ENCODE data around the gene CACNA1I. TPM values are rescaled to one million over a fixed set of nuclear protein-coding genes. Genes with fewer than 3 reads are reported as not detected.

Gene CACNA1I
- total and polyA plus RNA-seq, 2 donors (not counting 3 experiments of a cell fraction or from before 2014, with no cell fraction given) = not detected

DNA sequence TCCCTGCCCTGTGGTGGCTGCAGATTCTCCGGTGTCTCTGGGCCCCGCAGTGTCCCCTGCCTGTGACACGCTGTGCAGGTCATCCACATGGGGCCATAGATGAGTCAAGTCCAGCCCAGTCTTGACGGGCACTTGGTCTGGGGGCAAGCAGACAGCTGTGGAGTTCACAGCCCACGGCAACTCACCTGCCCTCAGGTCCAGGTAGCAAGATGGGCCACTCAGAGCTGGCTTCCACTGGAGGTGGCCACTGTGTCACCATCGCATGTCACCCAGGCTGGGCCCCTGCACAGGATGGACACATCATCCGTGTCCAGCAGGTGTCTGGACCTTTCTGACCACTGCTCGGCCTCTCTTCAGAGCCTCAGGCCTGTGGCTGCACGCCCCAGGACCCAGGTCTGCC lies 109.9 kb downstream of the CACNA1I start:
- no TSS peak for BruUV-seq (replicated peaks)

DNA sequence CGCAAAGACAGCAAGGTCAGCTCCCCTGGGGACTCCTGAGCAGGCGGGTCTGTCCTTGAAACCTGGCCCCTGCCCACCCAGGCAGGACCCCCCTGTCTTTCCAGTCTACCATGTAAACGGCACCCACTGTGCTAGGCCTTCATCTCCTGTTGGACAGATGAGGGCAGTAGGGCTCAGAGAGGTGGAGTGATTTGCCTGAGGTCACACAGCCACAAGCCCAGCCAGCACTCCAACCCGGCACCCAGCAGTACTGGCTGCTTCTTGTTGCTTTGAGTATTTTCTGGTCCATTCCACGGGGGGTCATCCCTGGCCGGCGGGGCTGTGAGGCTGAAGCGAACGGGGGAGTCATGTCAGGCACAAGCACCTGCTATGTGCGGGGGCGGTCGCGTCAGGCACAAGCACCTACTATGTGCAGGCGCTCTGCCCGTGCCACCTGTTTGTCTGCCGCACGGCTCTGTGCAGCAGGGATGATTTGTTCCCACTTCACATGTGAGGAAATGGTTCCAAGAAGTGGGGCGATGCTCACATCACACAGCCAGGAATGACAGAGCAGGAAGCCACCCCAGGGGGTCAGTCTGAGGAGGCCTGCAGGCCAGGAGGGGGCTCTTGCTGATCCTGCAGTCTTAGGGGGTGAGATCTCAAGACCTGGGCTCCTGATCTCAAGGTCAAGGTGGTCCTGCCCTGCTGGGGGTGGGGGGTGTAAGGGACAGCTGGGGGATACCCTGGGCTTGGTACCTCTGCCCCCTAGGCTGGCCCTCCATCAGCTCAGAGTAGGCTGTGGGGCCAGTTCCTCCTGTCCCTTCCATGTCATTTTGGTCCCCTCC lies 110.7 kb downstream of the CACNA1I start:
- Histone ChIP-seq H3K9me3 (replicated peaks; ENCODE audit: control insufficient read depth, insufficient read depth, low read length) (no peaks in the 10 kb centered on the region), H2AFZ (ENCODE audit: low read depth, low read length) (no peak overlapping the region), H3K4me1 (ENCODE audit: control insufficient read depth, extremely low read depth, insufficient read depth, low read length) (no peaks in the 10 kb centered on the region), H3K36me3 (ENCODE audit: control insufficient read depth in 2 of 2, extremely low read depth in 1 of 2, insufficient read depth in 2 of 2, low read length in 2 of 2) (no peaks in the 10 kb centered on the region), H4K20me1 (replicated peaks; ENCODE audit: control insufficient read depth, extremely low read depth, insufficient read depth, low read length) (no peaks in the 10 kb centered on the region), H3K79me2 (ENCODE audit: control insufficient read depth, insufficient read depth, low read length) (no peaks in the 10 kb centered on the region), H3K27ac (ENCODE audit: insufficient read depth, low read depth, low read length) (no peak overlapping the region), H3K9ac (replicated peaks; ENCODE audit: extremely low read depth, insufficient read depth, low read length) (no peak overlapping the region), H3K4me2 (ENCODE audit: insufficient read depth, low read length) (no peak overlapping the region), H3K27me3 (ENCODE audit: control insufficient read depth in 2 of 2, insufficient read depth in 2 of 2, low read length in 2 of 2) (peaks cover 2 to 8% of the 10 kb centered on the region in 2 experiments), H3K4me3 (replicated peaks in 1 of 3; ENCODE audit: insufficient read depth in 1 of 3, low read depth in 1 of 3, low read length in 3 of 3) (no peak overlapping the region), H3K9me1 (replicated peaks; ENCODE audit: control insufficient read depth, extremely low read depth, insufficient read depth, low read length) (no peaks in the 10 kb centered on the region)
- no peak for TF ChIP-seq POLR2A (IDR thresholded peaks at IDR 0.05; ENCODE audit: low read depth, low read length)
- TF ChIP-seq POLR2AphosphoS5 (IDR thresholded peaks at IDR 0.05; ENCODE audit: insufficient read depth, low read depth, low read length) = no peak
- TF ChIP-seq MYC (IDR thresholded peaks at IDR 0.05; ENCODE audit: low read depth, low read length) = no peak
- TF ChIP-seq, protein P1, sequence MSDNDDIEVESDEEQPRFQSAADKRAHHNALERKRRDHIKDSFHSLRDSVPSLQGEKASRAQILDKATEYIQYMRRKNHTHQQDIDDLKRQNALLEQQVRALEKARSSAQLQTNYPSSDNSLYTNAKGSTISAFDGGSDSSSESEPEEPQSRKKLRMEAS (IDR thresholded peaks at IDR 0.05; ENCODE audit: insufficient read depth, insufficient read length) = no peak
- TF ChIP-seq FOS (IDR thresholded peaks at IDR 0.05; ENCODE audit: borderline replicate concordance, insufficient read depth, low read length) = no peak
- no peak for TF ChIP-seq GATA2 (IDR thresholded peaks at IDR 0.05; ENCODE audit: insufficient read depth, insufficient read length, low read depth, low read length)
- no peak for TF ChIP-seq JUN (IDR thresholded peaks at IDR 0.05; ENCODE audit: borderline replicate concordance, insufficient read depth, insufficient read length, low read depth)
- POLR2A ChIA-PET = no interaction called here
- CTCF ChIA-PET = no interaction called here
- intact Hi-C loops (cut with micrococcal nuclease) (no loop called here), dilution Hi-C loops (cut with MboI; ENCODE audit: extremely low pct_ligation_motif_present, low sequenced_read_pairs) (no loop called here)
- no TSS peak for BruUV-seq (replicated peaks)
- FAIRE-seq = no peak
- DNase-seq (ENCODE audit: low read depth, low spot score) = no peak

More for the DNA sequence above, 109.9 kb downstream of the CACNA1I start:
- H3K9ac ChIP-seq (replicated peaks; ENCODE audit: extremely low read depth, insufficient read depth, low read length) = no peak overlapping the region
- no peak for DNase-seq (ENCODE audit: low read depth, low spot score)
- no peak overlapping the region for H3K4me3 ChIP-seq (replicated peaks in 1 of 3; ENCODE audit: insufficient read depth in 1 of 3, low read depth in 1 of 3, low read length in 3 of 3)
- H4K20me1 ChIP-seq (replicated peaks; ENCODE audit: control insufficient read depth, extremely low read depth, insufficient read depth, low read length) = no peaks in the 10 kb centered on the region
- no peaks in the 10 kb centered on the region for H3K79me2 ChIP-seq (ENCODE audit: control insufficient read depth, insufficient read depth, low read length)
- no peak for TF ChIP-seq EZH2 (IDR thresholded peaks at IDR 0.05; ENCODE audit: borderline replicate concordance, low read depth, low read length, severe bottlenecking)
- TF ChIP-seq, protein P1 (IDR thresholded peaks at IDR 0.05; ENCODE audit: insufficient read depth, insufficient read length) = no peak
- TF ChIP-seq FOS (IDR thresholded peaks at IDR 0.05; ENCODE audit: borderline replicate concordance, insufficient read depth, low read length) = no peak
- TF ChIP-seq JUN (IDR thresholded peaks at IDR 0.05; ENCODE audit: borderline replicate concordance, insufficient read depth, insufficient read length, low read depth) = no peak
- TF ChIP-seq POLR2AphosphoS5 (IDR thresholded peaks at IDR 0.05; ENCODE audit: insufficient read depth, low read depth, low read length) = no peak
- TF ChIP-seq MYC (IDR thresholded peaks at IDR 0.05; ENCODE audit: low read depth, low read length) = no peak
- no peak for TF ChIP-seq GATA2 (IDR thresholded peaks at IDR 0.05; ENCODE audit: insufficient read depth, insufficient read length, low read depth, low read length)
- no peak overlapping the region for H3K4me2 ChIP-seq (ENCODE audit: insufficient read depth, low read length)
- peaks cover 2% of the 10 kb centered on the region in 2 experiments for H3K27me3 ChIP-seq (ENCODE audit: control insufficient read depth in 2 of 2, insufficient read depth in 2 of 2, low read length in 2 of 2)
- dilution Hi-C loops (cut with MboI; ENCODE audit: extremely low pct_ligation_motif_present, low sequenced_read_pairs) (no loop called here), intact Hi-C loops (cut with micrococcal nuclease) (no loop called here)
- no peaks in the 10 kb centered on the region for H3K9me3 ChIP-seq (replicated peaks; ENCODE audit: control insufficient read depth, insufficient read depth, low read length)
- no peaks in the 10 kb centered on the region for H3K9me1 ChIP-seq (replicated peaks; ENCODE audit: control insufficient read depth, extremely low read depth, insufficient read depth, low read length)
- H3K27ac ChIP-seq (ENCODE audit: insufficient read depth, low read depth, low read length) = no peak overlapping the region
- H2AFZ ChIP-seq (ENCODE audit: low read depth, low read length) = no peak overlapping the region
- no peaks in the 10 kb centered on the region for H3K36me3 ChIP-seq (ENCODE audit: control insufficient read depth in 2 of 2, extremely low read depth in 1 of 2, insufficient read depth in 2 of 2, low read length in 2 of 2)
- H3K4me1 ChIP-seq (ENCODE audit: control insufficient read depth, extremely low read depth, insufficient read depth, low read length) = no peaks in the 10 kb centered on the region
- no peak for FAIRE-seq
- ChIA-PET POLR2A (no interaction called here), CTCF (no interaction called here)
